HG02678 (cell line): ENCODE measurements around the gene IQCN.

Source experiments
- ATAC-seq: cut with Tn5 transposase; IDR thresholded peaks from one replicate; pipeline ENCODE4 v1.9.1; 2021; ENCODE audit warnings: mild to moderate bottlenecking, moderate library complexity; ENCODE audit not compliant: unreplicated experiment

Gene IQCN

GRCh38 chr19:18274219-18274780 lies at the start of gene IQCN:
Gene IQCN, minus strand, starts transcription at chr19:18274452. Its CDS starts 4,974 bp downstream, at chr19:18269478.
- no peak for ATAC-seq

- ATAC-seq, result peak; percentile 96
Observed at GRCh38 chr19:18322759-18323460, 48.7 kb upstream of the IQCN start, which contains the start of gene LSM4. Gene LSM4, minus strand, starts transcription at chr19:18323076. Its CDS starts 56 bp downstream, at chr19:18323020.

- no peak for ATAC-seq
Observed at GRCh38 chr19:18322318-18322758, 48.1 kb upstream of the IQCN start.

GRCh38 chr19:18321734-18322102 lies 47.5 kb upstream of the IQCN start:
- no peak for ATAC-seq

- no peak for ATAC-seq
Observed at GRCh38 chr19:18320865-18321733, 46.8 kb upstream of the IQCN start.

GRCh38 chr19:18319591-18320135 lies 45.4 kb upstream of the IQCN start:
- ATAC-seq, result no peak

- ATAC-seq, result no peak
Observed at GRCh38 chr19:18317961-18318800, 43.9 kb upstream of the IQCN start.

- ATAC-seq, result no peak
Observed at GRCh38 chr19:18313398-18313797, 39.1 kb upstream of the IQCN start.

GRCh38 chr19:18312092-18312534 lies 37.9 kb upstream of the IQCN start:
- ATAC-seq, result no peak

GRCh38 chr19:18311502-18312091 lies 37.3 kb upstream of the IQCN start:
- ATAC-seq, result no peak

GRCh38 chr19:18310966-18311365 lies 36.7 kb upstream of the IQCN start:
- ATAC-seq, result no peak

- no peak for ATAC-seq
Observed at GRCh38 chr19:18310118-18310909, 36.1 kb upstream of the IQCN start.

- no peak for ATAC-seq
Observed at GRCh38 chr19:18309525-18310064, 35.3 kb upstream of the IQCN start.

GRCh38 chr19:18308948-18309325 lies 34.7 kb upstream of the IQCN start:
- ATAC-seq, result no peak

- no peak for ATAC-seq
Observed at GRCh38 chr19:18308051-18308947, 34.0 kb upstream of the IQCN start.

GRCh38 chr19:18307271-18307681 lies 33.0 kb upstream of the IQCN start:
- ATAC-seq, result no peak

- no peak for ATAC-seq
Observed at GRCh38 chr19:18306888-18307260, 32.6 kb upstream of the IQCN start.
